Ramos (cell line): ENCODE results near the gene EPG5.
"Not testable (repeated sequence)": the region's sequence is repeated elsewhere in the genome, so short reads cannot be mapped to it uniquely, and the experiment has no call there.

Source experiments
- in situ Hi-C: fragments of 300-500 bp; cut with MboI; formaldehyde crosslinking; loops from one replicate; pipeline ENCODE4 v1.14.3; 2022; ENCODE audit warnings: low sequenced_read_pairs; ENCODE audit not compliant: unreplicated experiment

EPG5 gene

DNA sequence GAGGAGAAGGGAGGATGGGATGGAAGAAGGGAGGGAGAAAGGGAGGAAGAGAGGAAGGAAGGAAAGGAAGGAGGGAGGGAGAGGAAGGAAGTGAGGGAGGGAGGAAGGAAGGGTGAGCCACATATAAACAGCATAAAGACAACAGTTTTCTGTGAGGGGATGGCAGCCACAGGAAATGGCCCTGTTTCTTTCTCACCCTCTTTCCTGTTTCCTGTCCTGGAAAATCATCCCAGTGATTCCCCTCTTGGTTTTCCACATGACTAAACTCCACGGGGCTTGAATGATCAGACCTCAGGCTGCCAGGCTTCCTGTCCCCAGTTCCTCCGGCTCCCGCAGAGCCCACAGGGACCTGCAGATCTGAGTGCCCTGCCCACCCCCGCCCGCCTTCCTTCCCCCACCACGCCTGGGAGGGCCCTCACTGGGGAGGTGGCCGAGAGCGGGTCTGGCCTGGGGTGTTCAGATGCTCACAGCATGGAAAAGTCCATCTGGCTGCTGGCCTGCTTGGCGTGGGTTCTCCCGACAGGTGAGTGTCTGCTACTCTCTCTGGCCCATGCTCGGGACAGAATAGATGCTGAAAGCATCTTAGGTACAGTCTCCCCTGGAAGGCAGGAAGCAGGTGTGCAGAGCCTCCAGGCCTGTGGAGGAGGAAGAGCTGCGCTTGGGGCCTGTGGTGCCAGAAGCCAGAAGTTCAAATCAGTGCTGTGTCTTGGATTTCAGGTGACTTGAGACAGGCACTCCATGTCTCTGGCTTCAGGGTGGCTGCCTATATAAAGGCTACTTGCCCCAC, 141.7 kb downstream of the EPG5 start, which contains the start of gene SIGLEC15:
TSS of gene SIGLEC15 (plus strand) at position 418 of the 787 bp plus-strand sequence. CDS start at position 472, 54 bp downstream.
- in situ Hi-C loops: no loop called here

DNA sequence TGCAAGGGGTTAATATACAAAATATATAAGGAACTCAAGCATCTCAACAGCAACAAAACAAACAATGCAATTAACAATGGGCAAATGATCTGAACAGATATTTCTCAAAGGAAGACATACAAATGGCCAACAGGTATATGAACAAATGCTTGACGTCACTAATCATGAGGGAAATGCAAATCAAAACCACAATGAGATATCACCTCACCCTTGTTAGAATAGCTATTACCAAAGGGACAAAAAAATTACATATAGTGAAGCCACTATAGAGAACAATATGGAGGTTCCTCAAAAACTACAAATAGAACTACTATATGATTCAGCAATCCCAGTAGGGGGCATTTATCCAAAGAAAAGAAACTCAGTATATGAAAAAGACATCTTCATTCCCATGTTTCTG, 145.4 kb downstream of the EPG5 start:
- in situ Hi-C loops: no loop called here

DNA sequence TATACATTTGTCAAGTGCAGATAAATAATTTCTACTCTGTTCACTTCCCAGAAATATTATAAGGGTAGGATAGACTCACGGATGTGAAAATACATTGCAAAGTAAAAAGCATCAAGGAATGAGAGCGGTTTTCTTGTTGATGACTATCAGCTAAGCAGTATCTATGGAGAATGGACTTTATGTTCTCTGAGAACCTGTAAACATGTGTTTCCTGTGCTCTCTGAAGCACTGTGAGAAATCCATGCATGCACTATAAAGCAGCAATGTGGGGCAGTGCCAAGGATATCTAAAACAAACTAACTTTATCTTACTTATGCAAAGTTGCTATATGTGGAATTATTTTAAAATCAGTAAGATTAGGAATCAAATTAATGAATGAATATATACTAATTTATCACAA, 146.1 kb downstream of the EPG5 start:
- in situ Hi-C loops: no loop called here

DNA sequence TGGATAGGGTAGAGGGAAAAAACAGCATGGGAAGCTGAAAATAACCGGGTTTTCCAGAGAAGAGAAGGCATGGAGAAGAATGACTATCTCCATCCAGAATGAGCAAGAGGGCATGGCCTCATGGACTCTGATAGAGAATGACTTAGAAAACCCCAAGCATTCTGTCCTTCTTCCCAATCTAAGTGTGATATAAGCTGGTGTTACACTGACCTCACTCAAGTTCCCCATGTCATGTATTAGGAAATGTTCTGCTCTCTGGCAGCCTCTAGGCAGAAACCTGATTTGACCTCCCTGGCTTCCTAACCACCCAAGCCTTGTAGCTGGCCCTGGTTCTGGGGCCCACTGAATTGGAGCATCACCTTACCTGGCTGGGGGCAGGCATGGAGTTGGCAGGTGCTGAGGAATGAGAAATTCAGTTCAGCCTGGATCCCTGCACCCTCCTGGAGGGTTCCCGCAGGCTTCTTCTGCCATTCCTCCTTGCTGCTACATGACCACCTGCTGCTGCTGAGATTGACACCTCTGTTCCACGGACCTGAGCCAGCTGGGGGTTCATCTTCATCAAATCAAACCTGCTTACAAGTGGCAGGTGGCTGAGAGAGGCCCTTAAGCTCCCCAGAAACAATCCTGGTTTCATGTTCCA, 146.9 kb downstream of the EPG5 start:
- in situ Hi-C loops: no loop called here

DNA sequence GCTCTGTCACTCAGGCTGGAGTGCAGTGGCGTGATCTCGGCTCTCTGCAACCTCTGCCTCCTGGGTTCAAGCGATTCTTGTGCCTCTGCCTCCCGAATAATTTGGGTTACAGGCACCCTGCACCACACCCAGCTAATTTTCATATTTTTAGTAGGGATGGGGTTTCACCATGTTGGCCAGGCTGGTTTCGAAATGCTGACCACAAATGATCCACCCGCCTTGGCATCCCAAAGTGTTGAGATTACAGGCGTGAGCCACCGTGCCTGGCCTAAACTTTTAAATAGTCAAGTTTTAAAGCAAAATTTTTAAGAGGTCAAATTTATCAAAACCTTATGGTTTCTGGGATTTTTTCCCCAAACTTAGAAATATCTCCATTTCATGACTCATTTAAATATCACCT, 148.4 kb downstream of the EPG5 start:
- in situ Hi-C loops: not testable (repeated sequence)

DNA sequence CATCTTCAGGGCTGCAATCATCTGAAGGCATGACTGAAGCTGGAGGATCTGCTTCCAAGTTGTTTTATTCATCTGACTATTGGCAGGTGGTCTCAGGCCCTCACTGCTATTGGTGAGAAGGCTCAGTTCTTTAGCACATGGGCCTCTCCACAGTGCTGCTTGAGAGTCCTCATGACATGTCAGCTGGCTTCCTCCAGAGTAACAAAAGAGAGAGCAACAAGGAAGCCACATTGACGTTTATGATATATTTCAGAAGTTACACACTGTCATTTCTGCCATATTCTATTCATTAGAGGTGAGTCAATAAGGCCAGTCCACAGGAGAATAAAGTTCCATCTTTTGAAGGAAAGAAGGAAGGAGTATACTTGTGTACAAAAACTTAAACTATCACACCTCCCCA, 149.6 kb downstream of the EPG5 start:
- in situ Hi-C loops: no loop called here

DNA sequence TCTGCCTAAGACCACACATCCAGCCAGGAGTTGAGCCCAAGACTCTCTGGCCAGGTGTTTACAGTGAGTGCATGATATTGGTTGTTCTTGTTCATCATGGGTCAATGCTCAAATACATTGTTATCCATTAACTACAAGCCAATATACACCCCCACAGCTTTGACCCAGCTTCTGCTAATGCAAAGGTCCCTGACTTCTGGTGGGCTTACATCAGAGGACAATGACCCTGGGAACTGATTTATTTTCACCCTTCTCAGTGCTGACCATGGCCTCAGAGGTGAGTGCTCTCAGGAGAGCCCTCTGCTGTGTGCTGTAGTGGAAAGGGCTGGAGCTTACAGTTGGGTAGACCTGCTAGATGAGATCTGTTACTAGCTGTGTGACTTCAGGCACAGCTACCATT, 152.4 kb downstream of the EPG5 start:
- in situ Hi-C loops: not testable (repeated sequence)

DNA sequence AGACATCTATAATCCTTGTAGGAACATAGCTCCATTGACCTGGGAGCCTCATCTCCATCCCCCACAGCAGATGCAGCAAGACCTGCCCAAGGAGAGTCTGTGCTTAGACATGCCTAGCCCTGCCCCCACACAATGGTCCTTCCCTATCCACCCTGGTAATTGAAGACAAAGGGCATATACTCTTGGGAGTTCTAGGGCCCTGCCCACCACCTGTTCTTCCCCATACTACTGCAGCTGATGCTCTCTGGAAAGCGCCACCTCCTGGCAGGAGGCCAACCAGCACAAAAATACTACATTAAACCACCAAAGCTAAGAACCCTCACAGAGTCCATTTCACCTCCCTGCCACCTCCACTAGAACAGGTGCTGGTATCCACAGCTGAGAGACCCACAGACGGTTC, 160.0 kb downstream of the EPG5 start:
- in situ Hi-C loops: not testable (repeated sequence)

DNA sequence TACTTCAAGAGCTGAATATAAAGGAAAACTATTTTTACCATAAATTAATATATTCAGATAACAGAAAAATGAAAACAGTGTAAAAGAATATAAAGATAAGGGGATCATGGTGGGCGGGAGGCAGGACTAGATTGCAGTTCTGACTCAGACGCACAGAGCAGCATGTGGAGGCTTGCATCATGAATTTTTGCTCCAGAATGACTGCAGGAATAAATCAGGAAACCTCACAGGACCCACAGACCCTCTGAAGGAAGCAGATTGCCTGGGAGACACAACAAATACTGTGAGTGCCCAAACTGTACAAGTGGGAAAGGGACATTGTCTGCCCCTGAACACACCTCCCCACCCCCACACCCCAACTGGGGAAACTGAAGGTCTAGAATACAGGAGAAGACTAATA, 160.9 kb downstream of the EPG5 start:
- in situ Hi-C loops: no loop called here

DNA sequence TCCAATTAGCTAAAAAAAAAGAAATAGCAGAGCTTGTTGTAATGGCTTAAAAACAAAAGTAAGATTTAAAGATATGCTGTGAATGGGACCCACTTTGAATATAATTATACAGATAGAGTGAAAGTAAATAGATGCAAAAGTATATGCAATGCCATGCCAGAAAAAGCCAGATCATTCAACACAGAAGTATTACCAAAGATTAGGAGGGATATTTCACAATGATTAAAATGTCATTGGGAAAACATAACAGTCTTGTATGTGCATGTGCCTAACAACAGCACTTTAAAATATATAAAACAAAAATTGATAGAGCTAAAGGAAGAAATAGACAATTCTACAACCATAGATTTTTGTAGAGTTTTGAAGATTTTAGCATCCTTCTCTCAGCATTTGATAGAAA, 161.6 kb downstream of the EPG5 start:
- in situ Hi-C loops: no loop called here

DNA sequence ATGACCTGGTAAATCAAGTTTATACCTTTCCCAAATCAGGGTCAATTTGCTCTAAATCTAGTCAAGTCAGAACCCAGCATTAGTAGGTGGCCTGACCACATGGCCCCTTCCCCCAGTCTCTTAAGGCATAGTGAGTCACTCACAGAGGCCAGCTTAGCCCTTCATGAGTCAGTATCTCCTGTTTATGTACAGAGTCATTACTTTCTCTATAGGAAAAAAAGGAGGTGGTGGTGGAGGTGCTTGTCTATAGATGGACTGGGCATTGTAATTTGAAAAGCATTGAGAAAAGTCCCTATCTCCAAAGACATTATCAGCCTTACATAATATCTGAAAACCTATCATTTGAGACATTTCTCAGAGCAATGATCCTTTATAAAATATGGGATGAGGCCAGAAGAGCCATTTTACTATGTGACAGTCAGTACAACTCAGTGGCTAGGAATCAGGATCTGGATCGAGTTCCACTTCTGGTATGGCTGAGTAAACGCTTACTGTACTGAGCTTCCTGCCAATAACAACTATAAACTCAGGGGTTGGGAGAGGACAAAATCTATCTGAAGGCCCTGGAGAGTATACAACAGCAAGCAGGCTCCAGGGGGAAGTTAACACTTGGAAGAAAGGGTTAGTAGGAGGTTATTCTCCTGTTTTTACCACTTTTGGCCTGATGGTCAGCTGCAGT, 164.2 kb downstream of the EPG5 start:
- in situ Hi-C loops: no loop called here

DNA sequence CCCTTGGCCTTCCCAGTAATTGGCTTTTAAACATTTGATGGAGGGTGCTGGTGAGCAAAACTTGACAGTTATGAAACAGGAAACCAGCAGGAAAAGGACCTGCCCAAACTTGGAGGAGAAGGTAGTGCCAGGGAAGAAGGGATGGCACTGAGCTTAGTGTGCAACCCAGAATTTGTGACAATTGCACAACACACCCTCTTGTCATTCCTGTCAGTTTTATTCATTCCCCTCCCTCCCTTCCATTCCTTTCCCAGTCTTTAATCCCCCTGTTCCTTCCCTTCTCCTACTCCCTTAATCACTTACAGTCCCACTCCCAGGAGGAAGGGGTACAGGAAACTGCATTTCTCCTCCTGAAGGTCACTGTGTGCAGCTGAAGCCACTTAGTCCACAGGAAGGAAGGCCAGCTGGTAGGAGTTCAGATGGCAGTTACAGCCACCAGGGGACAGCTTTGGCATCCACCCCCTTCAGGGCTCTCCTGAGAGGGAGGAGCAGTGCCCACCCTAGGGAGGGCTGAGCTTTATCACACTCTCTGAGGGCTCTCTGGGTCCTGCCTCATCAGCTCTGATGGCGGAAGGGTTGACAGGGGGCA, 165.6 kb downstream of the EPG5 start:
- in situ Hi-C loops: no loop called here
